ENCODE data around the gene TREML1. TPM values are rescaled to one million over a fixed set of nuclear protein-coding genes. Genes with fewer than 3 reads are reported as not detected.

Gene TREML1
- total and polyA plus RNA-seq, 2 donors (not counting 1 experiment from before 2014, with no cell fraction given), result not detected

GRCh38 chr6:41177695-41178094 is 23.5 kb upstream of the TREML1 start:
- H2AFZ ChIP-seq (ENCODE audit: low read length), result no peak overlapping the region
- DNase-seq (ENCODE audit: low read depth in 2 of 2), result peak in 1 of 2 donors; percentile 7
- H3K4me3 ChIP-seq (replicated peaks in 1 of 4; ENCODE audit: control extremely low read depth in 1 of 4, insufficient read depth in 1 of 4, low read depth in 3 of 4, low read length in 4 of 4), result no peak overlapping the region
- no peak for TF ChIP-seq EZH2 (IDR thresholded peaks at IDR 0.05; ENCODE audit: low read length, missing control alignments)
- no peaks in the 10 kb centered on the region for H3K4me1 ChIP-seq (ENCODE audit: control insufficient read depth, extremely low read depth, insufficient read depth, low read length)
- no peak overlapping the region for H3K4me2 ChIP-seq (ENCODE audit: extremely low read depth, insufficient read depth, low read length)
- H3K9ac ChIP-seq (ENCODE audit: insufficient read depth, low read length), result no peak overlapping the region
- no peaks in the 10 kb centered on the region for H3K79me2 ChIP-seq (ENCODE audit: control insufficient read depth, insufficient read depth, low read length)
- no peaks in the 10 kb centered on the region for H4K20me1 ChIP-seq (ENCODE audit: control insufficient read depth, extremely low read depth, insufficient read depth, low read length)
- no peaks in the 10 kb centered on the region for H3K27me3 ChIP-seq (ENCODE audit: control insufficient read depth, insufficient read depth, low read length)
- no peaks in the 10 kb centered on the region for H3K9me3 ChIP-seq (ENCODE audit: control insufficient read depth, insufficient read depth, low read depth, low read length)
- no peaks in the 10 kb centered on the region for H3K36me3 ChIP-seq (ENCODE audit: control insufficient read depth, insufficient read depth, low read length)
- no peak overlapping the region for H3K27ac ChIP-seq (ENCODE audit: insufficient read depth, low read length)

GRCh38 chr6:41177287-41177686 is 23.1 kb upstream of the TREML1 start:
- TF ChIP-seq CTCF (conservative IDR thresholded peaks at IDR 0.05 in 1 of 2, IDR thresholded peaks at IDR 0.05 in 1 of 2; ENCODE audit: low read depth in 1 of 2, low read length in 2 of 2), result no peak
- no peak for TF ChIP-seq EZH2 (IDR thresholded peaks at IDR 0.05; ENCODE audit: low read length, missing control alignments)
- Histone ChIP-seq H3K9ac (ENCODE audit: insufficient read depth, low read length) (no peak overlapping the region), H3K27me3 (ENCODE audit: control insufficient read depth, insufficient read depth, low read length) (no peaks in the 10 kb centered on the region), H3K36me3 (ENCODE audit: control insufficient read depth, insufficient read depth, low read length) (no peaks in the 10 kb centered on the region), H3K79me2 (ENCODE audit: control insufficient read depth, insufficient read depth, low read length) (no peaks in the 10 kb centered on the region), H2AFZ (ENCODE audit: low read length) (no peak overlapping the region), H3K4me3 (replicated peaks in 1 of 4; ENCODE audit: control extremely low read depth in 1 of 4, insufficient read depth in 1 of 4, low read depth in 3 of 4, low read length in 4 of 4) (no peak overlapping the region), H3K4me1 (ENCODE audit: control insufficient read depth, extremely low read depth, insufficient read depth, low read length) (no peaks in the 10 kb centered on the region), H3K4me2 (ENCODE audit: extremely low read depth, insufficient read depth, low read length) (no peak overlapping the region), H3K9me3 (ENCODE audit: control insufficient read depth, insufficient read depth, low read depth, low read length) (no peaks in the 10 kb centered on the region), H3K27ac (ENCODE audit: insufficient read depth, low read length) (no peak overlapping the region), H4K20me1 (ENCODE audit: control insufficient read depth, extremely low read depth, insufficient read depth, low read length) (no peaks in the 10 kb centered on the region)
- no peak for DNase-seq (ENCODE audit: low read depth in 2 of 2)

- no peak for TF ChIP-seq CTCF (conservative IDR thresholded peaks at IDR 0.05 in 1 of 2, IDR thresholded peaks at IDR 0.05 in 1 of 2; ENCODE audit: low read depth in 1 of 2, low read length in 2 of 2)
- TF ChIP-seq EZH2 (IDR thresholded peaks at IDR 0.05; ENCODE audit: low read length, missing control alignments), result no peak
- Histone ChIP-seq H3K36me3 (ENCODE audit: control insufficient read depth, insufficient read depth, low read length) (no peaks in the 10 kb centered on the region), H4K20me1 (ENCODE audit: control insufficient read depth, extremely low read depth, insufficient read depth, low read length) (no peaks in the 10 kb centered on the region), H3K9ac (ENCODE audit: insufficient read depth, low read length) (no peak overlapping the region), H2AFZ (ENCODE audit: low read length) (no peak overlapping the region), H3K79me2 (ENCODE audit: control insufficient read depth, insufficient read depth, low read length) (no peaks in the 10 kb centered on the region), H3K4me3 (replicated peaks in 1 of 4; ENCODE audit: control extremely low read depth in 1 of 4, insufficient read depth in 1 of 4, low read depth in 3 of 4, low read length in 4 of 4) (no peak overlapping the region), H3K9me3 (ENCODE audit: control insufficient read depth, insufficient read depth, low read depth, low read length) (no peaks in the 10 kb centered on the region), H3K4me2 (ENCODE audit: extremely low read depth, insufficient read depth, low read length) (no peak overlapping the region), H3K27me3 (ENCODE audit: control insufficient read depth, insufficient read depth, low read length) (no peaks in the 10 kb centered on the region), H3K27ac (ENCODE audit: insufficient read depth, low read length) (no peak overlapping the region), H3K4me1 (ENCODE audit: control insufficient read depth, extremely low read depth, insufficient read depth, low read length) (no peaks in the 10 kb centered on the region)
- no peak for DNase-seq (ENCODE audit: low read depth in 2 of 2)
Measured at GRCh38 chr6:41176189-41176588, 22.0 kb upstream of the TREML1 start.
